GM12878 (cell line): ENCODE results near the gene USP9X. TPM values are rescaled to one million over a fixed set of nuclear protein-coding genes. Genes with fewer than 3 reads are reported as not detected.

ENCODE experiments used
- ATAC-seq: fragments of 200-7000 bp; cut with Tn5 transposase; 3 replicates; pipeline ENCODE4 v1.9.1; 2020; ENCODE audit warnings: mild to moderate bottlenecking, moderate library complexity
- BruUV-seq: library from RNA; stranded (reverse); fragments of 400-500 nt; replicated peaks from 2 replicates; lab custom pipeline; 2021; lab: Mats Ljungman, UMichigan
- CTCF ChIA-PET: fragments of 300-600 bp; sonication (Branson Sonifier 250); formaldehyde crosslinking; extraction: SDS; loops from one replicate; lab custom pipeline; 2021; ENCODE audit warnings: inconsistent platforms; lab: Yijun Ruan, JAX
- POLR2A ChIA-PET: fragments of 350-600 bp; formaldehyde crosslinking; extraction: SDS; loops from one replicate; lab custom pipeline; 2021; ENCODE audit warnings: inconsistent platforms; lab: Charles Lee
- RAD21 ChIA-PET: fragments of 300-600 bp; sonication (Branson Sonifier 250); formaldehyde crosslinking; loops from one replicate; lab custom pipeline; 2023; ENCODE audit warnings: antibody characterized with exemption; ENCODE audit not compliant: unreplicated experiment; lab: Charles Lee
- SMC1A ChIA-PET: fragments of 300-600 bp; sonication (Branson Sonifier 250); formaldehyde crosslinking; loops from one replicate; lab custom pipeline; 2023; ENCODE audit not compliant: unreplicated experiment, uncharacterized antibody; lab: Charles Lee
- DNase-seq: peaks from one replicate; pipeline ENCODE4 v3.0.0-alpha.2; 2011; ENCODE audit warnings: low read depth, low spot score
- FAIRE-seq: peaks from 3 replicates; lab custom pipeline; 2011; peaks lifted over from hg19 to GRCh38; lab: Jason Lieb, UNC
- H2AFZ ChIP-seq: 2 replicates; pipeline ENCODE4 v1.6.0; 2011; ENCODE audit warnings: low read depth, low read length, control low read depth; ENCODE audit not compliant: control insufficient read depth
- H3K27ac ChIP-seq: 2 replicates; pipeline ENCODE4 v1.5.1; 2011; ENCODE audit warnings: control low read depth; ENCODE audit not compliant: control insufficient read depth, insufficient read depth
- H3K27me3 ChIP-seq, 2 experiments: replicated peaks in 1 of 2; 2 replicates each; pipeline versions ENCODE4 v1.6.0 to v1.6.1; 2011; ENCODE audit warnings: low read length in 1 of 2; ENCODE audit not compliant: control insufficient read depth in 2 of 2, insufficient read depth in 2 of 2
- H3K36me3 ChIP-seq, 2 experiments: 2 replicates each; pipeline ENCODE4 v1.5.1; 2011; ENCODE audit warnings: low read length in 1 of 2; ENCODE audit not compliant: control insufficient read depth in 2 of 2, insufficient read depth in 2 of 2
- H3K4me1 ChIP-seq: 2 replicates; pipeline ENCODE4 v1.6.1; 2011; ENCODE audit warnings: mild to moderate bottlenecking, low read length, moderate library complexity, mixed read lengths; ENCODE audit not compliant: control insufficient read depth, insufficient read depth
- H3K4me2 ChIP-seq: 2 replicates; pipeline ENCODE4 v1.6.0; 2011; ENCODE audit warnings: control low read depth; ENCODE audit not compliant: control insufficient read depth, insufficient read depth
- H3K4me3 ChIP-seq: fragments of 200-600 bp; sonication (generic); 2 replicates; pipeline ENCODE4 v1.5.1; 2016
- H3K79me2 ChIP-seq: 2 replicates; pipeline ENCODE4 v1.6.0; 2011; ENCODE audit warnings: low read length; ENCODE audit not compliant: control insufficient read depth, insufficient read depth
- H3K9ac ChIP-seq: 2 replicates; pipeline ENCODE4 v1.8.0; 2011; ENCODE audit warnings: low read length, control low read depth, mixed read lengths; ENCODE audit not compliant: control insufficient read depth, insufficient read depth
- H3K9me3 ChIP-seq: replicated peaks from 3 replicates; pipeline ENCODE4 v1.5.1; 2011; ENCODE audit warnings: mild to moderate bottlenecking, low read length; ENCODE audit not compliant: control insufficient read depth, insufficient read depth
- H4K20me1 ChIP-seq: 2 replicates; pipeline ENCODE4 v1.6.0; 2011; ENCODE audit not compliant: control insufficient read depth, insufficient read depth
- BRCA1 ChIP-seq: IDR thresholded peaks from 2 replicates; pipeline ENCODE4 v1.6.1; 2011; ENCODE audit warnings: low read depth, low read length, improper control_type of control experiment
- CREB1 ChIP-seq: IDR thresholded peaks from 2 replicates; pipeline ENCODE4 v1.6.1; 2012; ENCODE audit warnings: low read depth, mild to moderate bottlenecking, inconsistent platforms
- CREM ChIP-seq: IDR thresholded peaks from 2 replicates; pipeline ENCODE4 v1.6.1; 2014; ENCODE audit warnings: antibody characterized with exemption, low read depth
- HCFC1 ChIP-seq: fragments of 150-350 bp; IDR thresholded peaks from 2 replicates; pipeline ENCODE4 v1.6.1; 2014; ENCODE audit warnings: low read length
- JUND ChIP-seq: IDR thresholded peaks from 2 replicates; pipeline ENCODE4 v1.6.1; 2012; ENCODE audit warnings: low read depth, mild to moderate bottlenecking, low read length, improper control_type of control experiment, moderate library complexity
- KDM1A ChIP-seq: fragments of 200-600 bp; sonication (generic); IDR thresholded peaks from 2 replicates; pipeline ENCODE4 v1.6.1; 2016; ENCODE audit warnings: borderline replicate concordance
- KLF5 ChIP-seq: fragments of 450-650 bp; IDR thresholded peaks from 2 replicates; pipeline ENCODE4 v1.6.1; 2014; ENCODE audit warnings: mild to moderate bottlenecking; ENCODE audit not compliant: partially characterized antibody
- NFIC ChIP-seq: IDR thresholded peaks from 2 replicates; pipeline ENCODE4 v1.6.1; 2012; ENCODE audit warnings: low read depth, mild to moderate bottlenecking, inconsistent platforms, low read length, moderate library complexity
- RAD21 ChIP-seq: IDR thresholded peaks from 2 replicates; pipeline ENCODE4 v1.6.1; 2011; ENCODE audit warnings: mild to moderate bottlenecking, low read depth, low read length, moderate library complexity; ENCODE audit not compliant: insufficient read depth
- TCF12 ChIP-seq: IDR thresholded peaks from 2 replicates; pipeline ENCODE4 v1.6.1; 2011; ENCODE audit warnings: low read depth, mild to moderate bottlenecking, low read length
- ZNF217 ChIP-seq: fragments of 450-650 bp; IDR thresholded peaks from 2 replicates; pipeline ENCODE4 v1.6.1; 2017; ENCODE audit warnings: antibody characterized with exemption, mild to moderate bottlenecking
- ZNF622 ChIP-seq: fragments of 450-650 bp; IDR thresholded peaks from 2 replicates; pipeline ENCODE4 v1.6.1; 2017; ENCODE audit warnings: mild to moderate bottlenecking, inconsistent platforms
- WGBS: methylation state at CpG from one replicate; pipeline ENCODE4 v1.1.6; 2016; ENCODE audit warnings: low lambda C conversion rate; ENCODE audit not compliant: insufficient replicate concordance, insufficient coverage; ENCODE audit errors: missing lambda C conversion rate; 5-methylcytosine and 5-hydroxymethylcytosine counted together
- in situ Hi-C: fragments of 300-500 bp; cut with MboI; formaldehyde crosslinking; loops from 9 replicates; pipeline ENCODE4 v1.14.3; 2018; ENCODE audit warnings: mixed read lengths
- intact Hi-C: fragments of 100-400 bp; cut with micrococcal nuclease; formaldehyde crosslinking; loops from one replicate; pipeline ENCODE4 v1.14.2; 2022; ENCODE audit not compliant: unreplicated experiment
- polyA plus RNA-seq, 11 experiments: library from polyadenylated mRNA; depleted of rRNA in 4 of 11; unstranded in 6 of 11; stranded (reverse) in 5 of 11; fragments of >200 nt; fragmentation: Nextera tagmentation in 4 of 11; fragmentation: Illumina TruSeq in 1 of 11; extraction: Ambion mirVana in 4 of 11; extraction: Trizol in 1 of 11; gene quantifications; 1 replicate in 1 of 11; 2 replicates in 10 of 11; pipeline versions ENCODE4 v1.2.1 to v1.2.3, GENCODE V29; 2011 to 2016; ENCODE audit warnings: inconsistent platforms in 2 of 11, missing spikeins in 2 of 11, low read depth in 1 of 11
- total RNA-seq, 4 experiments: library from RNA; depleted of rRNA in 3 of 4; stranded (reverse); fragments of >200 nt in 3 of 4; fragmentation: Illumina TruSeq in 1 of 4; extraction: Trizol in 1 of 4; gene quantifications; 2 replicates each; pipeline versions ENCODE4 v1.2.1 to v1.2.3, GENCODE V29; 2013 to 2021
- TF ChIP-seq, protein P1 (sequence below), 3 experiments: IDR thresholded peaks in 2 of 3; conservative IDR thresholded peaks in 1 of 3; 2 replicates each; pipeline ENCODE4 v1.5.1; 2011; ENCODE audit warnings: low read depth in 3 of 3, low read length in 3 of 3, mild to moderate bottlenecking in 3 of 3, control low read depth in 2 of 3, moderate library complexity in 2 of 3, inconsistent platforms in 1 of 3, mixed read lengths in 1 of 3; ENCODE audit not compliant: control insufficient read depth in 2 of 3, insufficient read depth in 1 of 3; ENCODE audit errors: extremely low read depth in 1 of 3
- TF ChIP-seq, protein P2 (sequence below): fragments of 450-650 bp; formaldehyde crosslinking; IDR thresholded peaks from 2 replicates; pipeline ENCODE4 v1.4.0; 2022; ENCODE audit warnings: mild to moderate bottlenecking, moderate library complexity
- TF ChIP-seq, protein P3 (sequence below): fragments of 450-650 bp; formaldehyde crosslinking; IDR thresholded peaks from 2 replicates; pipeline ENCODE4 v1.5.0; 2022; ENCODE audit warnings: mild to moderate bottlenecking, missing genetic modification characterization

USP9X gene
- total and polyA plus RNA-seq, 10 of the 15 experiments (the other 5 are each of a cell fraction or from before 2014, with no cell fraction given) = 9.3 to 61.6 (median 31.7) TPM

DNA sequence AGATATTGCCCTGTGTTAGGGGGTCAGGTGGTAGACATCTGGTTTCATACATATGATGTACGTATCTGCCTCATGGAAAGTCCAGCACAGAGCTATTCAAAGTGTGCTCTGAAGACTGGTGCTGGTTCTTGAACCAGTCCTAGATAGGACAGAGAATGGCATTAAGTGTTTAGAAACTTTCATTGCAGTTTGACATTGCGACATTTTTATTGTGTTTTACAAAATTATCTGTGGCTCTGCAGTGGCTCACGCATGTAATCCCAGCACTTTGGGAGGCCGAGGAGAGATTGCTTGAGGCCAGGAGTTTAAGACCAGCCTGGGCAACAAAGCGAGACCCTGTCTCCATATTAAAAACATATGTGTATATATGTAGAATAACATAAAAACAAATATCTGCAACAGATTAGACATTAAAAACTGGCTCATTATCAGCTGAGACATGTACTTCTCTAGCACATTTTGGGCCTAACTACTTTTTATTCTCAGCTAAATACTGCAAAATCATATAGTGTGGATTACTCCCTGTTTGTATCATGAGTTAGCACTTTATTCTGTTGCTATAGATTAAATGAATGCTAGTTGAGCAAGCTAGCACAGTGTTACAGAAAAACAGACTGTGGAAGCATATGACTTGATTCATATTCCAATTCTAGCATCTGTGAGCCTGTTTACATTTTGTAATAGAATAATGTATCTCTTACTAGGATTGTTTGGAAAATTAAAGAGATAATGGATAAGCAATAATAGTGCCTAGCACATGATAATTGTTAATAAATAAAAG lies 57.1 kb downstream of the USP9X start:
- Histone ChIP-seq H3K4me1 (no peaks in the 10 kb centered on the region), H3K79me2 (no peaks in the 10 kb centered on the region; the same call in 1 of the 2 replicates), H3K36me3 (peaks cover 0 to 13% of the 10 kb centered on the region in 2 experiments; a peak in 1 of 4 replicates), H3K4me2 (no peak overlapping the region), H3K27me3 (no peaks in the 10 kb centered on the region), H3K27ac (no peak overlapping the region), H3K9me3 (no peaks in the 10 kb centered on the region), H4K20me1 (no peaks in the 10 kb centered on the region), H3K4me3 (no peak overlapping the region), H3K9ac (no peak overlapping the region), H2AFZ (no peak overlapping the region)
- RAD21 ChIA-PET = no interaction called here
- ATAC-seq (no peak), DNase-seq (no peak), FAIRE-seq (no peak)
- POLR2A ChIA-PET = interaction anchor here (0.9 kb wide), 1 partner anchor 54 kb away, joined by 3 read pairs; no protein-coding TSS in a partner anchor
- no TSS peak for BruUV-seq
- CTCF ChIA-PET = interaction anchor here (1.2 to 1.6 kb wide), 2 partner anchors 9 to 27 kb away, joined by 4 to 7 read pairs; no protein-coding TSS in a partner anchor
- intact Hi-C loops (no loop called here), in situ Hi-C loops (no loop called here)
- TF ChIP-seq ZNF217 = no peak
- TF ChIP-seq NFIC = no peak
- no peak for TF ChIP-seq RAD21
- TF ChIP-seq KDM1A = no peak
- TF ChIP-seq, protein P1, sequence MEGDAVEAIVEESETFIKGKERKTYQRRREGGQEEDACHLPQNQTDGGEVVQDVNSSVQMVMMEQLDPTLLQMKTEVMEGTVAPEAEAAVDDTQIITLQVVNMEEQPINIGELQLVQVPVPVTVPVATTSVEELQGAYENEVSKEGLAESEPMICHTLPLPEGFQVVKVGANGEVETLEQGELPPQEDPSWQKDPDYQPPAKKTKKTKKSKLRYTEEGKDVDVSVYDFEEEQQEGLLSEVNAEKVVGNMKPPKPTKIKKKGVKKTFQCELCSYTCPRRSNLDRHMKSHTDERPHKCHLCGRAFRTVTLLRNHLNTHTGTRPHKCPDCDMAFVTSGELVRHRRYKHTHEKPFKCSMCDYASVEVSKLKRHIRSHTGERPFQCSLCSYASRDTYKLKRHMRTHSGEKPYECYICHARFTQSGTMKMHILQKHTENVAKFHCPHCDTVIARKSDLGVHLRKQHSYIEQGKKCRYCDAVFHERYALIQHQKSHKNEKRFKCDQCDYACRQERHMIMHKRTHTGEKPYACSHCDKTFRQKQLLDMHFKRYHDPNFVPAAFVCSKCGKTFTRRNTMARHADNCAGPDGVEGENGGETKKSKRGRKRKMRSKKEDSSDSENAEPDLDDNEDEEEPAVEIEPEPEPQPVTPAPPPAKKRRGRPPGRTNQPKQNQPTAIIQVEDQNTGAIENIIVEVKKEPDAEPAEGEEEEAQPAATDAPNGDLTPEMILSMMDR (IDR thresholded peaks at IDR 0.05 in 2 of 3, conservative IDR thresholded peaks at IDR 0.05 in 1 of 3; ENCODE audit: control insufficient read depth in 2 of 3, extremely low read depth in 1 of 3, insufficient read depth in 1 of 3, low read depth in 3 of 3, low read length in 3 of 3) = no peak
- TF ChIP-seq ZNF622 = no peak
- TF ChIP-seq CREM = no peak
- no peak for TF ChIP-seq TCF12
- TF ChIP-seq BRCA1 = no peak
- TF ChIP-seq CREB1 = no peak
- no peak for TF ChIP-seq JUND
- TF ChIP-seq, protein P2, sequence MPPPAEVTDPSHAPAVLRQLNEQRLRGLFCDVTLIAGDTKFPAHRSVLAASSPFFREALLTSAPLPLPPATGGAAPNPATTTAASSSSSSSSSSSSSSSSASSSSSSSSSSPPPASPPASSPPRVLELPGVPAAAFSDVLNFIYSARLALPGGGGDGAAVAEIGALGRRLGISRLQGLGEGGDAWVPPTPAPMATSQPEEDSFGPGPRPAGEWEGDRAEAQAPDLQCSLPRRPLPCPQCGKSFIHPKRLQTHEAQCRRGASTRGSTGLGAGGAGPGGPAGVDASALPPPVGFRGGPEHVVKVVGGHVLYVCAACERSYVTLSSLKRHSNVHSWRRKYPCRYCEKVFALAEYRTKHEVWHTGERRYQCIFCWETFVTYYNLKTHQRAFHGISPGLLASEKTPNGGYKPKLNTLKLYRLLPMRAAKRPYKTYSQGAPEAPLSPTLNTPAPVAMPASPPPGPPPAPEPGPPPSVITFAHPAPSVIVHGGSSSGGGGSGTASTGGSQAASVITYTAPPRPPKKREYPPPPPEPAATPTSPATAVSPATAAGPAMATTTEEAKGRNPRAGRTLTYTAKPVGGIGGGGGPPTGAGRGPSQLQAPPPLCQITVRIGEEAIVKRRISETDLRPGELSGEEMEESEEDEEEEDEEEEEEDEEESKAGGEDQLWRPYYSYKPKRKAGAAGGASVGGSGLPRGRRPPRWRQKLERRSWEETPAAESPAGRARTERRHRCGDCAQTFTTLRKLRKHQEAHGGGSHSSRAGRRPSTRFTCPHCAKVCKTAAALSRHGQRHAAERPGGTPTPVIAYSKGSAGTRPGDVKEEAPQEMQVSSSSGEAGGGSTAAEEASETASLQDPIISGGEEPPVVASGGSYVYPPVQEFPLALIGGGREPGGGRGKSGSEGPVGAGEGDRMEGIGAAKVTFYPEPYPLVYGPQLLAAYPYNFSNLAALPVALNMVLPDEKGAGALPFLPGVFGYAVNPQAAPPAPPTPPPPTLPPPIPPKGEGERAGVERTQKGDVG (CRISPR knock-in tag) = no peak
- TF ChIP-seq HCFC1 = no peak
- no peak for TF ChIP-seq KLF5
- TF ChIP-seq, protein P3, sequence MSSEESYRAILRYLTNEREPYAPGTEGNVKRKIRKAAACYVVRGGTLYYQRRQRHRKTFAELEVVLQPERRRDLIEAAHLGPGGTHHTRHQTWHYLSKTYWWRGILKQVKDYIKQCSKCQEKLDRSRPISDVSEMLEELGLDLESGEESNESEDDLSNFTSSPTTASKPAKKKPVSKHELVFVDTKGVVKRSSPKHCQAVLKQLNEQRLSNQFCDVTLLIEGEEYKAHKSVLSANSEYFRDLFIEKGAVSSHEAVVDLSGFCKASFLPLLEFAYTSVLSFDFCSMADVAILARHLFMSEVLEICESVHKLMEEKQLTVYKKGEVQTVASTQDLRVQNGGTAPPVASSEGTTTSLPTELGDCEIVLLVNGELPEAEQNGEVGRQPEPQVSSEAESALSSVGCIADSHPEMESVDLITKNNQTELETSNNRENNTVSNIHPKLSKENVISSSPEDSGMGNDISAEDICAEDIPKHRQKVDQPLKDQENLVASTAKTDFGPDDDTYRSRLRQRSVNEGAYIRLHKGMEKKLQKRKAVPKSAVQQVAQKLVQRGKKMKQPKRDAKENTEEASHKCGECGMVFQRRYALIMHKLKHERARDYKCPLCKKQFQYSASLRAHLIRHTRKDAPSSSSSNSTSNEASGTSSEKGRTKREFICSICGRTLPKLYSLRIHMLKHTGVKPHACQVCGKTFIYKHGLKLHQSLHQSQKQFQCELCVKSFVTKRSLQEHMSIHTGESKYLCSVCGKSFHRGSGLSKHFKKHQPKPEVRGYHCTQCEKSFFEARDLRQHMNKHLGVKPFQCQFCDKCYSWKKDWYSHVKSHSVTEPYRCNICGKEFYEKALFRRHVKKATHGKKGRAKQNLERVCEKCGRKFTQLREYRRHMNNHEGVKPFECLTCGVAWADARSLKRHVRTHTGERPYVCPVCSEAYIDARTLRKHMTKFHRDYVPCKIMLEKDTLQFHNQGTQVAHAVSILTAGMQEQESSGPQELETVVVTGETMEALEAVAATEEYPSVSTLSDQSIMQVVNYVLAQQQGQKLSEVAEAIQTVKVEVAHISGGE (CRISPR knock-in tag) = no peak
- SMC1A ChIA-PET = interaction anchor here (2.1 kb wide), 1 partner anchor 14 kb away, joined by 7 read pairs; no protein-coding TSS in a partner anchor
- 98% methylated on average over 5 of the region's 5 CpGs for WGBS
